ENCODE data around the gene COG8. TPM values are rescaled to one million over a fixed set of nuclear protein-coding genes. Genes with fewer than 3 reads are reported as not detected.
A peak's percentile ranks its signal among the peaks of the same experiment; 100 is the strongest.

The COG8 gene
- total and polyA plus RNA-seq, 9 of the 15 experiments (the other 6 are each of a cell fraction or from before 2014, with no cell fraction given): 3.7 to 42.6 (median 30.1) TPM

GRCh38 chr16:69310653-69311532 is 28.5 kb downstream of the COG8 start, which contains the start of gene VPS4A:
VPS4A (plus strand) TSS chr16:69311350; CDS start chr16:69311512, 162 bp downstream.
- H3K9me1 ChIP-seq (ENCODE audit: control insufficient read depth, insufficient read depth, low read length): no peaks in the 10 kb centered on the region
- ChIA-PET CTCF (ENCODE audit: low intra/inter-chr PET ratio) (interaction anchor here (1.4 kb wide), 1 partner anchor 29 kb away, joined by 4 read pairs; the partner anchor contains the start of genes COG8 and NIP7), POLR2A (no interaction called here)
- in situ Hi-C loops (cut with MboI): no loop called here
- H3K27ac ChIP-seq (ENCODE audit: extremely low read depth, low read depth, low read length): peak within 1 kb of the TSS; percentile 81
- no peaks in the 10 kb centered on the region for H3K27me3 ChIP-seq (ENCODE audit: control insufficient read depth in 2 of 2, insufficient read depth in 2 of 2, low read length in 2 of 2)
- H3K4me1 ChIP-seq (replicated peaks in 1 of 2; ENCODE audit: control insufficient read depth in 2 of 2, insufficient read depth in 2 of 2, low read length in 2 of 2): peaks cover 5 to 13% of the 10 kb centered on the region in 2 experiments; a peak in 3 of 5 replicates
- peak; percentile 83 for FAIRE-seq
- H3K4me2 ChIP-seq (ENCODE audit: insufficient read depth, low read length): peak within 1 kb of the TSS; percentile 90
- TSS peak; percentile 78 for BruUV-seq (replicated peaks)
- no peaks in the 10 kb centered on the region for H3K9me3 ChIP-seq (replicated peaks; ENCODE audit: control insufficient read depth, insufficient read depth, low read depth, low read length)
- ATAC-seq: peak; percentile 98
- peaks cover 37% of the 10 kb centered on the region for H3K79me2 ChIP-seq (ENCODE audit: control insufficient read depth, insufficient read depth, low read length)
- peak within 1 kb of the TSS; percentile 92 for H2AFZ ChIP-seq (ENCODE audit: low read depth, low read length)
- peak within 1 kb of the TSS; percentile 93 to 97 for H3K9ac ChIP-seq (ENCODE audit: insufficient read depth in 1 of 2, low read depth in 2 of 2, low read length in 2 of 2)
- 12% methylated on average over 50 of the region's 70 CpGs for whole genome bisulfite sequencing (ENCODE audit: insufficient coverage, low coverage, missing lambda C conversion rate)
- 0 out of 2 replicates have a peak, but pooled peaks cover 3% of the 10 kb centered on the region for H4K20me1 ChIP-seq (replicated peaks; ENCODE audit: control insufficient read depth, insufficient read depth, low read length)
- H3K4me3 ChIP-seq: peak within 1 kb of the TSS; percentile 98
- H3K36me3 ChIP-seq (ENCODE audit: control insufficient read depth, insufficient read depth, low read length): peaks cover 28% of the 10 kb centered on the region; the same call in 2 of the 3 replicates
- peak; percentile 96 to 99 (median 98) for DNase-seq (ENCODE audit: extremely low read depth in 1 of 4, low spot score in 3 of 4)
- intact Hi-C loops (cut with micrococcal nuclease): no loop called here
- TF ChIP-seq FOXP1 (CRISPR knock-in tag; IDR thresholded peaks at IDR 0.05): peak; percentile 84; the same call in 1 of the 2 replicates
- peak; percentile 13; the same call in 1 of the 2 replicates for TF ChIP-seq MYC (IDR thresholded peaks at IDR 0.05; ENCODE audit: low read depth, low read length)
- no peak for TF ChIP-seq MYC (CRISPR knock-in tag; IDR thresholded peaks at IDR 0.05; ENCODE audit: borderline replicate concordance, low read depth)
- peak; percentile 74 for TF ChIP-seq MTA3 (IDR thresholded peaks at IDR 0.05; ENCODE audit: borderline replicate concordance)
- TF ChIP-seq SMAD2 (IDR thresholded peaks at IDR 0.05; ENCODE audit: low read depth, low read length): no peak
- no peak for TF ChIP-seq FOS (IDR thresholded peaks at IDR 0.05; ENCODE audit: extremely low read depth, insufficient read length)
- TF ChIP-seq PKNOX1 (IDR thresholded peaks at IDR 0.05): peak; percentile 82
- no peak for TF ChIP-seq ATF4 (CRISPR knock-in tag; IDR thresholded peaks at IDR 0.05)
- no peak for TF ChIP-seq IRF9 (tag; IDR thresholded peaks at IDR 0.05)
- 0 out of 2 replicates have a peak, but pooled peaks have one; percentile 21 for TF ChIP-seq NR2C2 (CRISPR knock-in tag; IDR thresholded peaks at IDR 0.05)
- no peak for TF ChIP-seq NR2C2 (tag; IDR thresholded peaks at IDR 0.05)
- no peak for TF ChIP-seq ZNF695 (CRISPR knock-in tag; IDR thresholded peaks at IDR 0.05)
- TF ChIP-seq ESRRA (IDR thresholded peaks at IDR 0.05; ENCODE audit: borderline replicate concordance, low read depth): peak; percentile 46; the same call in 1 of the 2 replicates
- no peak; the same call in 1 of the 2 replicates for TF ChIP-seq VEZF1 (CRISPR knock-in tag; IDR thresholded peaks at IDR 0.05)
- TF ChIP-seq TEAD4 (IDR thresholded peaks at IDR 0.05; ENCODE audit: low read length): no peak
- TF ChIP-seq TEAD4 (CRISPR knock-in tag; IDR thresholded peaks at IDR 0.05; ENCODE audit: borderline replicate concordance): 0 out of 2 replicates have a peak, but pooled peaks have one; percentile 17
- no peak for TF ChIP-seq SMAD1 (IDR thresholded peaks at IDR 0.05; ENCODE audit: low read depth, low read length, partially characterized antibody)

All from K562 (cell line).